HepG2 (cell line): ENCODE measurements around the gene UCK2. TPM values are rescaled to one million over a fixed set of nuclear protein-coding genes. Genes with fewer than 3 reads are reported as not detected.

ENCODE experiments used
- ASH2L ChIP-seq: fragments of 300-600, 200-600 bp; sonication (generic); IDR thresholded peaks from 2 replicates; pipeline ENCODE4 v1.7.0; 2017; ENCODE audit warnings: low read depth, mild to moderate bottlenecking, moderate library complexity, mixed read lengths, low read length; ENCODE audit not compliant: insufficient read length
- BORCS8-MEF2B ChIP-seq: sonication (generic); formaldehyde crosslinking; IDR thresholded peaks from 2 replicates; pipeline ENCODE4 v1.8.0; 2022; ENCODE audit warnings: mild to moderate bottlenecking, missing genetic modification reagents
- DRAP1 ChIP-seq: IDR thresholded peaks from 2 replicates; pipeline ENCODE4 v1.6.1; 2016; ENCODE audit warnings: missing genetic modification reagents, missing compliant biosample characterization
- FOSL2 ChIP-seq: sonication (generic); formaldehyde crosslinking; IDR thresholded peaks from 2 replicates; pipeline ENCODE4 v1.4.0; 2020; ENCODE audit warnings: missing genetic modification reagents
- GATAD2A ChIP-seq: IDR thresholded peaks from 2 replicates; pipeline ENCODE4 v1.6.1; 2016
- HNF1B ChIP-seq: sonication (generic); formaldehyde crosslinking; IDR thresholded peaks from 2 replicates; pipeline ENCODE4 v1.5.1; 2020; ENCODE audit warnings: mild to moderate bottlenecking, moderate library complexity, missing genetic modification reagents
- HOXA3 ChIP-seq: sonication (generic); formaldehyde crosslinking; IDR thresholded peaks from 2 replicates; pipeline ENCODE4 v1.5.0; 2020; ENCODE audit warnings: missing genetic modification reagents
- MED1 ChIP-seq: sonication (generic); formaldehyde crosslinking; IDR thresholded peaks from 2 replicates; pipeline ENCODE4 v1.4.0; 2020; ENCODE audit warnings: missing genetic modification reagents
- NFRKB ChIP-seq: fragments of 450-650 bp; IDR thresholded peaks from 2 replicates; pipeline ENCODE4 v1.6.1; 2017
- PITX1 ChIP-seq: sonication (generic); formaldehyde crosslinking; IDR thresholded peaks from 2 replicates; pipeline ENCODE4 v1.5.1; 2020; ENCODE audit warnings: mild to moderate bottlenecking, missing genetic modification reagents
- PRDM15 ChIP-seq: sonication (generic); formaldehyde crosslinking; IDR thresholded peaks from 2 replicates; pipeline ENCODE4 v1.4.0; 2020; ENCODE audit warnings: missing genetic modification reagents
- REXO4 ChIP-seq: sonication (generic); formaldehyde crosslinking; IDR thresholded peaks from 2 replicates; pipeline ENCODE4 v1.8.0; 2022; ENCODE audit warnings: missing genetic modification reagents, mild to moderate bottlenecking, borderline replicate concordance
- SOX13 ChIP-seq, 3 experiments: fragments of 450-650 bp in 1 of 3; sonication (generic) in 1 of 3; formaldehyde crosslinking in 1 of 3; IDR thresholded peaks in 2 of 3; conservative IDR thresholded peaks in 1 of 3; 2 replicates each; pipeline versions ENCODE4 v1.5.0 to v1.6.1; 2016 to 2020; ENCODE audit warnings: antibody characterized with exemption in 1 of 3, mild to moderate bottlenecking in 1 of 3, missing compliant biosample characterization in 1 of 3, missing genetic modification reagents in 1 of 3, moderate library complexity in 1 of 3
- ZNF441 ChIP-seq: sonication (generic); formaldehyde crosslinking; IDR thresholded peaks from 2 replicates; pipeline ENCODE4 v1.7.0; 2021; ENCODE audit warnings: missing genetic modification reagents, borderline replicate concordance
- ZNF768 ChIP-seq: sonication (generic); formaldehyde crosslinking; IDR thresholded peaks from 2 replicates; pipeline ENCODE4 v1.4.0; 2020; ENCODE audit warnings: missing genetic modification reagents
- polyA plus RNA-seq, 8 experiments: library from polyadenylated mRNA; depleted of rRNA in 3 of 8; stranded (reverse) in 7 of 8; unstranded in 1 of 8; fragments of >200 nt; fragmentation: Illumina TruSeq in 4 of 8; extraction: Trizol in 4 of 8; gene quantifications; 2 replicates each; pipeline versions ENCODE4 v1.2.1 to v1.2.3, GENCODE V29; 2011 to 2016; ENCODE audit warnings: low read depth in 4 of 8, missing spikeins in 1 of 8, mixed read lengths in 1 of 8; ENCODE audit not compliant: insufficient read depth in 1 of 8
- total RNA-seq, 5 experiments: library from RNA; depleted of rRNA; stranded (reverse); fragments of >200 nt; fragmentation: Illumina TruSeq; extraction: Trizol; gene quantifications; 2 replicates each; pipeline ENCODE4 v1.2.3, GENCODE V29; 2016; ENCODE audit warnings: low read depth in 1 of 5
- TF ChIP-seq, protein P1 (sequence below): sonication (generic); formaldehyde crosslinking; IDR thresholded peaks from 2 replicates; pipeline ENCODE4 v1.4.0; 2020; ENCODE audit warnings: missing genetic modification reagents
- TF ChIP-seq, protein P2 (sequence below): IDR thresholded peaks from 2 replicates; pipeline ENCODE4 v1.6.1; 2012; ENCODE audit warnings: inconsistent platforms

The UCK2 gene
- total and polyA plus RNA-seq, 2 of the 13 experiments (the other 11 are each of a cell fraction or from before 2014, with no cell fraction given), result 64.3 to 78.0 TPM

GRCh38 chr1:165828669-165829329 lies 1.4 kb downstream of the UCK2 start (continued):
- TF ChIP-seq, protein P1, sequence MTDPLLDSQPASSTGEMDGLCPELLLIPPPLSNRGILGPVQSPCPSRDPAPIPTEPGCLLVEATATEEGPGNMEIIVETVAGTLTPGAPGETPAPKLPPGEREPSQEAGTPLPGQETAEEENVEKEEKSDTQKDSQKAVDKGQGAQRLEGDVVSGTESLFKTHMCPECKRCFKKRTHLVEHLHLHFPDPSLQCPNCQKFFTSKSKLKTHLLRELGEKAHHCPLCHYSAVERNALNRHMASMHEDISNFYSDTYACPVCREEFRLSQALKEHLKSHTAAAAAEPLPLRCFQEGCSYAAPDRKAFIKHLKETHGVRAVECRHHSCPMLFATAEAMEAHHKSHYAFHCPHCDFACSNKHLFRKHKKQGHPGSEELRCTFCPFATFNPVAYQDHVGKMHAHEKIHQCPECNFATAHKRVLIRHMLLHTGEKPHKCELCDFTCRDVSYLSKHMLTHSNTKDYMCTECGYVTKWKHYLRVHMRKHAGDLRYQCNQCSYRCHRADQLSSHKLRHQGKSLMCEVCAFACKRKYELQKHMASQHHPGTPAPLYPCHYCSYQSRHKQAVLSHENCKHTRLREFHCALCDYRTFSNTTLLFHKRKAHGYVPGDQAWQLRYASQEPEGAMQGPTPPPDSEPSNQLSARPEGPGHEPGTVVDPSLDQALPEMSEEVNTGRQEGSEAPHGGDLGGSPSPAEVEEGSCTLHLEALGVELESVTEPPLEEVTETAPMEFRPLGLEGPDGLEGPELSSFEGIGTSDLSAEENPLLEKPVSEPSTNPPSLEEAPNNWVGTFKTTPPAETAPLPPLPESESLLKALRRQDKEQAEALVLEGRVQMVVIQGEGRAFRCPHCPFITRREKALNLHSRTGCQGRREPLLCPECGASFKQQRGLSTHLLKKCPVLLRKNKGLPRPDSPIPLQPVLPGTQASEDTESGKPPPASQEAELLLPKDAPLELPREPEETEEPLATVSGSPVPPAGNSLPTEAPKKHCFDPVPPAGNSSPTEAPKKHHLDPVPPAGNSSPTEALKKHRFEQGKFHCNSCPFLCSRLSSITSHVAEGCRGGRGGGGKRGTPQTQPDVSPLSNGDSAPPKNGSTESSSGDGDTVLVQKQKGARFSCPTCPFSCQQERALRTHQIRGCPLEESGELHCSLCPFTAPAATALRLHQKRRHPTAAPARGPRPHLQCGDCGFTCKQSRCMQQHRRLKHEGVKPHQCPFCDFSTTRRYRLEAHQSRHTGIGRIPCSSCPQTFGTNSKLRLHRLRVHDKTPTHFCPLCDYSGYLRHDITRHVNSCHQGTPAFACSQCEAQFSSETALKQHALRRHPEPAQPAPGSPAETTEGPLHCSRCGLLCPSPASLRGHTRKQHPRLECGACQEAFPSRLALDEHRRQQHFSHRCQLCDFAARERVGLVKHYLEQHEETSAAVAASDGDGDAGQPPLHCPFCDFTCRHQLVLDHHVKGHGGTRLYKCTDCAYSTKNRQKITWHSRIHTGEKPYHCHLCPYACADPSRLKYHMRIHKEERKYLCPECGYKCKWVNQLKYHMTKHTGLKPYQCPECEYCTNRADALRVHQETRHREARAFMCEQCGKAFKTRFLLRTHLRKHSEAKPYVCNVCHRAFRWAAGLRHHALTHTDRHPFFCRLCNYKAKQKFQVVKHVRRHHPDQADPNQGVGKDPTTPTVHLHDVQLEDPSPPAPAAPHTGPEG (CRISPR knock-in tag), result 0 out of 2 replicates have a peak, but pooled peaks have one; percentile 42
- TF ChIP-seq HNF1B (CRISPR knock-in tag) (no peak), NFRKB (peak; percentile 12; the same call in 1 of the 2 replicates), BORCS8-MEF2B (CRISPR knock-in tag) (peak; percentile 71; the same call in 1 of the 2 replicates), ZNF768 (CRISPR knock-in tag) (no peak), HOXA3 (peak; percentile 63), FOSL2 (CRISPR knock-in tag) (peak; percentile 24; the same call in 1 of the 2 replicates), DRAP1 (CRISPR knock-in tag) (peak; percentile 79), ASH2L (peak; percentile 63), ZNF441 (CRISPR knock-in tag) (0 out of 2 replicates have a peak, but pooled peaks have one; percentile 26), SOX13 (IDR thresholded peaks at IDR 0.05) (no peak), SOX13 (CRISPR knock-in tag; conservative IDR thresholded peaks at IDR 0.05 in 1 of 2, IDR thresholded peaks at IDR 0.05 in 1 of 2) (peak in 1 of 2 experiments; percentile 34; a peak in 2 of 4 replicates), PITX1 (CRISPR knock-in tag) (no peak), REXO4 (no peak), PRDM15 (CRISPR knock-in tag) (peak; percentile 15; the same call in 1 of the 2 replicates), MED1 (CRISPR knock-in tag) (peak; percentile 42; the same call in 1 of the 2 replicates), GATAD2A (CRISPR knock-in tag) (peak; percentile 34; the same call in 1 of the 2 replicates)
- TF ChIP-seq, protein P2, sequence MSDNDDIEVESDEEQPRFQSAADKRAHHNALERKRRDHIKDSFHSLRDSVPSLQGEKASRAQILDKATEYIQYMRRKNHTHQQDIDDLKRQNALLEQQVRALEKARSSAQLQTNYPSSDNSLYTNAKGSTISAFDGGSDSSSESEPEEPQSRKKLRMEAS, result peak; percentile 88
